ENCODE data around the gene ADCK2.

The ADCK2 gene

DNA sequence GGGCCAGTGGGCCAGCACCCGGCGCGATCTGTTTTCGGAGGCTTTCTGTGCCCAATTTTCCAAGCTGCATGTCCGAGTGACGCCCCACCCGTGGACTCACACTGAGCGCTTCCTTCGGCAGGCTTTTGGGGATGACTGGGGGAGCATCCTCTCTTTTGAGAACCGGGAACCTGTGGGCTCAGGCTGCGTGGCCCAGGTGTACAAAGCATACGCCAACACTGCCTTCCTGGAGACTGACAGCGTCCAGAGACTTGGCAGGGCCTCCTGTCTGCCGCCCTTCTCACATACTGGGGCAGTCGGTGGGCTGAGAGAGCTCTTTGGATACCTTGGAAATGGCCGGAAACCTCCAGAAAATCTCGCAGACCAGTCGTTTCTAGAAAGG, 1.0 kb downstream of the ADCK2 start:
- Histone ChIP-seq H3K9me3 (ENCODE audit: insufficient read depth, low read depth, low read length) (no peaks in the 10 kb centered on the region), H3K4me1 (ENCODE audit: insufficient read depth, low read length, poor library complexity, severe bottlenecking) (peaks cover 39% of the 10 kb centered on the region), H3K27me3 (ENCODE audit: insufficient read depth, low read length, poor library complexity, severe bottlenecking) (no peaks in the 10 kb centered on the region), H3K79me2 (ENCODE audit: insufficient read depth, low read length) (peaks cover 35% of the 10 kb centered on the region), H3K4me2 (ENCODE audit: low read depth, low read length, poor library complexity, severe bottlenecking) (peak overlapping the region; percentile 97), H3K36me3 (ENCODE audit: insufficient read depth, low read length) (no peaks in the 10 kb centered on the region; the same call in 1 of the 2 replicates), H2AFZ (ENCODE audit: low read length) (peak overlapping the region; percentile 64; the same call in 1 of the 2 replicates), H3K9me2 (replicated peaks; ENCODE audit: low read depth, low read length) (no peaks in the 10 kb centered on the region), H3F3A (ENCODE audit: low read depth) (no peaks in the 10 kb centered on the region), H3K9ac (ENCODE audit: low read depth, low read length, poor library complexity, severe bottlenecking) (peak overlapping the region; percentile 67), H4K20me1 (ENCODE audit: insufficient read depth, low read length, poor library complexity, severe bottlenecking) (peaks cover 8% of the 10 kb centered on the region), H3K4me3 (ENCODE audit: low read length, poor library complexity, severe bottlenecking) (peak overlapping the region; percentile 74)
- no peak for TF ChIP-seq EZH2phosphoT487 (IDR thresholded peaks at IDR 0.05; ENCODE audit: borderline replicate concordance)
- TF ChIP-seq, protein P1, sequence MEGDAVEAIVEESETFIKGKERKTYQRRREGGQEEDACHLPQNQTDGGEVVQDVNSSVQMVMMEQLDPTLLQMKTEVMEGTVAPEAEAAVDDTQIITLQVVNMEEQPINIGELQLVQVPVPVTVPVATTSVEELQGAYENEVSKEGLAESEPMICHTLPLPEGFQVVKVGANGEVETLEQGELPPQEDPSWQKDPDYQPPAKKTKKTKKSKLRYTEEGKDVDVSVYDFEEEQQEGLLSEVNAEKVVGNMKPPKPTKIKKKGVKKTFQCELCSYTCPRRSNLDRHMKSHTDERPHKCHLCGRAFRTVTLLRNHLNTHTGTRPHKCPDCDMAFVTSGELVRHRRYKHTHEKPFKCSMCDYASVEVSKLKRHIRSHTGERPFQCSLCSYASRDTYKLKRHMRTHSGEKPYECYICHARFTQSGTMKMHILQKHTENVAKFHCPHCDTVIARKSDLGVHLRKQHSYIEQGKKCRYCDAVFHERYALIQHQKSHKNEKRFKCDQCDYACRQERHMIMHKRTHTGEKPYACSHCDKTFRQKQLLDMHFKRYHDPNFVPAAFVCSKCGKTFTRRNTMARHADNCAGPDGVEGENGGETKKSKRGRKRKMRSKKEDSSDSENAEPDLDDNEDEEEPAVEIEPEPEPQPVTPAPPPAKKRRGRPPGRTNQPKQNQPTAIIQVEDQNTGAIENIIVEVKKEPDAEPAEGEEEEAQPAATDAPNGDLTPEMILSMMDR (conservative IDR thresholded peaks at IDR 0.05; ENCODE audit: low read length): no peak

DNA sequence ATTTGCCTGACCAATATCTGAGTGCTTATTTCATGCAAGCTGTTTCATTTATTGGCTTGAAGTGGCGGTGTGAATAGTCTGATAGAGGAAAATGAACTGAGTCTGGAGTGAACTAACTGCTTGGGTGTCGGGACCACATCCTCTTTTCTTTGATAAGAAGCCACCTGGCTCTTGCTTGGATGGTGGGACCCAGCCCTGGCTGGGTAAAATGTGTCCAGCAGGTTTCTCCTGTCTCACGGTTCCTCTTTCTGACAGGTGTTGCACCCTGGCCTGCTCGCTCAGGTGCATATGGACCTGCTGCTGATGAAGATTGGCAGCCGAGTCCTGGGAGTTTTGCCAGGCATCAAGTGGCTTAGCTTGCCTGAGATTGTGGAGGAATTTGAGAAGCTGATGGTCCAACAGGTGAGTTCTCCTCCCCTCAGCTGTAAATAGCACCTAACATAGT, 1.6 kb downstream of the ADCK2 start:
- Histone ChIP-seq H3K9ac (ENCODE audit: low read depth, low read length, poor library complexity, severe bottlenecking) (peak overlapping the region; percentile 67), H3K4me2 (ENCODE audit: low read depth, low read length, poor library complexity, severe bottlenecking) (peak overlapping the region; percentile 97), H3K4me3 (ENCODE audit: low read length, poor library complexity, severe bottlenecking) (peak overlapping the region; percentile 74), H3K79me2 (ENCODE audit: insufficient read depth, low read length) (peaks cover 35% of the 10 kb centered on the region), H3F3A (ENCODE audit: low read depth) (no peaks in the 10 kb centered on the region), H3K9me2 (replicated peaks; ENCODE audit: low read depth, low read length) (no peaks in the 10 kb centered on the region), H3K9me3 (ENCODE audit: insufficient read depth, low read depth, low read length) (no peaks in the 10 kb centered on the region), H3K4me1 (ENCODE audit: insufficient read depth, low read length, poor library complexity, severe bottlenecking) (peaks cover 39% of the 10 kb centered on the region), H2AFZ (ENCODE audit: low read length) (no peak overlapping the region), H3K36me3 (ENCODE audit: insufficient read depth, low read length) (no peaks in the 10 kb centered on the region; the same call in 1 of the 2 replicates), H3K27me3 (ENCODE audit: insufficient read depth, low read length, poor library complexity, severe bottlenecking) (no peaks in the 10 kb centered on the region), H4K20me1 (ENCODE audit: insufficient read depth, low read length, poor library complexity, severe bottlenecking) (peaks cover 8% of the 10 kb centered on the region)
- no peak for TF ChIP-seq EZH2phosphoT487 (IDR thresholded peaks at IDR 0.05; ENCODE audit: borderline replicate concordance)
- TF ChIP-seq, protein P1 (conservative IDR thresholded peaks at IDR 0.05; ENCODE audit: low read length): no peak

DNA sequence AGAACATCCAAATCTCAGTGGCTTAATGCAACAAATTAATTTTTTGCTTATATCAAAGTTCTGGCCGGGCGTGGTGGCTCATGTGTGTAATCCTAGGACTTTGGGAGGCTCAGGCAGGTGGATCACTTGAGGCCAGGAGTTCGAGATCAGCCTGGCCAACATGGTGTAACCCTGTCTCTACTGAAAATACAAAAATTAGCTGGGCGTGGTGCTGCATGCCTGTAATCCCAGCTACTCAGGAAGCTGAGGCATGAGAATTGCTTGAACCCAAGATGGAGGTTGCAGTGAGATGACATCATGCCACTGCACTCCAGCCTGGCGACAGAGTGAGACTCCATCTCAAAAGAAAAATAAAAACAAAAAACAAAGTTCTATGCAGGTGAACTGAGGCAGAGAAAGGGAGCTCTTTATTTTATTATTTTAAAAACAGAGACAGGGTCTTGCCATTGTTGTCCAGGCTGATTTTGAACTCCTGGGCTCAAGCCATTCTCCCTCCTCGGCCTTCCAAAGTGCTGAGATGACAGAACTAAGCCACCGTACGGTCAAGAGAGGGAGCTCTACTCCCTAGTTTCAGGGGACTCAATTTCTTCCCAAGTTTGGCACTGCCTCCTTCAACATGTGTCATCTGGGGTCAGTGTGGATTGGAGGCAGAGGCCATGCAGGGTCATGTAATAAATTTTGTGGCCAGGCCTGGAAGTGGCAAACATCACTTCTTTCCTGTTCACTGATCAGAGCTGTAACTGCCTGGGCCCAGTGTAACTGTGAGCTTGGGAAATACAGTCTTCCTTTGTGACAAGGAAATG, 2.4 kb downstream of the ADCK2 start:
- H3K4me1 ChIP-seq (ENCODE audit: insufficient read depth, low read length, poor library complexity, severe bottlenecking): peaks cover 39% of the 10 kb centered on the region
- no peaks in the 10 kb centered on the region for H3K9me2 ChIP-seq (replicated peaks; ENCODE audit: low read depth, low read length)
- no peaks in the 10 kb centered on the region for H3F3A ChIP-seq (ENCODE audit: low read depth)
- peak overlapping the region; percentile 69 for H3K9ac ChIP-seq (ENCODE audit: low read depth, low read length, poor library complexity, severe bottlenecking)
- H3K9me3 ChIP-seq (ENCODE audit: insufficient read depth, low read depth, low read length): no peaks in the 10 kb centered on the region
- H3K79me2 ChIP-seq (ENCODE audit: insufficient read depth, low read length): peaks cover 35% of the 10 kb centered on the region
- H3K4me3 ChIP-seq (ENCODE audit: low read length, poor library complexity, severe bottlenecking): peak overlapping the region; percentile 74
- TF ChIP-seq, protein P1 (conservative IDR thresholded peaks at IDR 0.05; ENCODE audit: low read length): peak; percentile 80
- no peak for TF ChIP-seq EZH2phosphoT487 (IDR thresholded peaks at IDR 0.05; ENCODE audit: borderline replicate concordance)
- H3K4me2 ChIP-seq (ENCODE audit: low read depth, low read length, poor library complexity, severe bottlenecking): peak overlapping the region; percentile 97
- H3K27me3 ChIP-seq (ENCODE audit: insufficient read depth, low read length, poor library complexity, severe bottlenecking): no peaks in the 10 kb centered on the region
- peaks cover 8% of the 10 kb centered on the region for H4K20me1 ChIP-seq (ENCODE audit: insufficient read depth, low read length, poor library complexity, severe bottlenecking)
- H3K36me3 ChIP-seq (ENCODE audit: insufficient read depth, low read length): peaks cover 1% of the 10 kb centered on the region; the same call in 1 of the 2 replicates
- H2AFZ ChIP-seq (ENCODE audit: low read length): no peak overlapping the region

Measured in Loucy (cell line).